ENCODE results near the gene CDYL. TPM values are rescaled to one million over a fixed set of nuclear protein-coding genes. Genes with fewer than 3 reads are reported as not detected.
"Not testable (repeated sequence)": the region's sequence is repeated elsewhere in the genome, so short reads cannot be mapped to it uniquely, and the experiment has no call there.

The CDYL gene
- total and polyA plus RNA-seq, 2 donors: 21.4 to 38.2 TPM

GRCh38 chr6:4979426-4979825 lies 203.2 kb downstream of the CDYL start:
- no peaks in the 10 kb centered on the region for H3K4me1 ChIP-seq (ENCODE audit: insufficient read depth)
- DNase-seq (ENCODE audit: extremely low spot score): no peak
- no peak overlapping the region for H3K27ac ChIP-seq (ENCODE audit: low read depth)
- no peaks in the 10 kb centered on the region for H3K36me3 ChIP-seq (ENCODE audit: insufficient read depth)
- H3K4me3 ChIP-seq (ENCODE audit: low read depth, low read length): no peak overlapping the region
- WGBS: 80% methylated on average over 3 of the region's 3 CpGs

- Histone ChIP-seq H3K4me3 (ENCODE audit: low read depth, low read length) (no peak overlapping the region), H3K4me1 (ENCODE audit: insufficient read depth) (no peaks in the 10 kb centered on the region), H3K27ac (ENCODE audit: low read depth) (no peak overlapping the region), H3K36me3 (ENCODE audit: insufficient read depth) (no peaks in the 10 kb centered on the region)
- DNase-seq (ENCODE audit: extremely low spot score): no peak
- WGBS: 51% methylated on average over 6 of the region's 6 CpGs
Observed at GRCh38 chr6:4981761-4982160, 205.6 kb downstream of the CDYL start.

- no peak for DNase-seq (ENCODE audit: extremely low spot score)
- Histone ChIP-seq H3K4me1 (ENCODE audit: insufficient read depth) (no peaks in the 10 kb centered on the region), H3K27ac (ENCODE audit: low read depth) (no peak overlapping the region), H3K36me3 (ENCODE audit: insufficient read depth) (no peaks in the 10 kb centered on the region), H3K4me3 (ENCODE audit: low read depth, low read length) (no peak overlapping the region)
- 84% methylated on average over 6 of the region's 6 CpGs for WGBS
Observed at GRCh38 chr6:4983322-4983721, 207.1 kb downstream of the CDYL start.

- H3K36me3 ChIP-seq (ENCODE audit: insufficient read depth): no peaks in the 10 kb centered on the region
- DNase-seq (ENCODE audit: extremely low spot score): no peak
- no peak overlapping the region for H3K27ac ChIP-seq (ENCODE audit: low read depth)
- H3K4me1 ChIP-seq (ENCODE audit: insufficient read depth): no peaks in the 10 kb centered on the region
- WGBS: 81% methylated on average over 3 of the region's 3 CpGs
- no peak overlapping the region for H3K4me3 ChIP-seq (ENCODE audit: low read depth, low read length)
Observed at GRCh38 chr6:4986999-4987398, 210.8 kb downstream of the CDYL start.

GRCh38 chr6:4987432-4987831 lies 211.2 kb downstream of the CDYL start:
- WGBS: 72% methylated on average over 4 of the region's 4 CpGs
- Histone ChIP-seq H3K4me1 (ENCODE audit: insufficient read depth) (no peaks in the 10 kb centered on the region), H3K36me3 (ENCODE audit: insufficient read depth) (no peaks in the 10 kb centered on the region), H3K4me3 (ENCODE audit: low read depth, low read length) (no peak overlapping the region), H3K27ac (ENCODE audit: low read depth) (no peak overlapping the region)
- no peak for DNase-seq (ENCODE audit: extremely low spot score)

GRCh38 chr6:4994741-4995140 lies 218.5 kb downstream of the CDYL start:
- WGBS: 93% methylated on average over 3 of the region's 3 CpGs
- no peaks in the 10 kb centered on the region for H3K4me1 ChIP-seq (ENCODE audit: insufficient read depth)
- no peak for DNase-seq (ENCODE audit: extremely low spot score)
- H3K36me3 ChIP-seq (ENCODE audit: insufficient read depth): peaks cover 5% of the 10 kb centered on the region
- no peak overlapping the region for H3K27ac ChIP-seq (ENCODE audit: low read depth)
- H3K4me3 ChIP-seq (ENCODE audit: low read depth, low read length): no peak overlapping the region

- Histone ChIP-seq H3K4me3 (ENCODE audit: low read depth, low read length) (no peak overlapping the region), H3K4me1 (ENCODE audit: insufficient read depth) (no peaks in the 10 kb centered on the region), H3K27ac (ENCODE audit: low read depth) (no peak overlapping the region), H3K36me3 (ENCODE audit: insufficient read depth) (peaks cover 7% of the 10 kb centered on the region)
- no peak for DNase-seq (ENCODE audit: extremely low spot score)
- 78% methylated on average over 6 of the region's 6 CpGs for WGBS
Observed at GRCh38 chr6:4997862-4998261, 221.7 kb downstream of the CDYL start.

- DNase-seq (ENCODE audit: extremely low spot score): no peak
- Histone ChIP-seq H3K4me3 (ENCODE audit: low read depth, low read length) (no peak overlapping the region), H3K27ac (ENCODE audit: low read depth) (no peak overlapping the region), H3K36me3 (ENCODE audit: insufficient read depth) (peaks cover 2% of the 10 kb centered on the region), H3K4me1 (ENCODE audit: insufficient read depth) (no peaks in the 10 kb centered on the region)
- WGBS: 44% methylated on average over 2 of the region's 2 CpGs
Observed at GRCh38 chr6:4999586-4999985, 223.4 kb downstream of the CDYL start.

- under 1% methylated on average over 64 of the region's 64 CpGs for WGBS
- Histone ChIP-seq H3K36me3 (ENCODE audit: insufficient read depth) (peaks cover 2% of the 10 kb centered on the region), H3K27ac (ENCODE audit: low read depth) (peak within 1 kb of the TSS; percentile 98), H3K4me3 (ENCODE audit: low read depth, low read length) (peak within 1 kb of the TSS; percentile 49), H3K4me1 (ENCODE audit: insufficient read depth) (no peaks in the 10 kb centered on the region)
- peak; percentile 90 for DNase-seq (ENCODE audit: extremely low spot score)
Observed at GRCh38 chr6:5003604-5004372, 227.6 kb downstream of the CDYL start, which contains the start of gene RPP40. RPP40 (minus strand) TSS chr6:5004037; CDS start chr6:5004002, 35 bp downstream.

GRCh38 chr6:5004373-5005037 lies 228.3 kb downstream of the CDYL start:
- Histone ChIP-seq H3K4me1 (ENCODE audit: insufficient read depth) (no peaks in the 10 kb centered on the region), H3K36me3 (ENCODE audit: insufficient read depth) (peaks cover 2% of the 10 kb centered on the region), H3K27ac (ENCODE audit: low read depth) (peak overlapping the region; percentile 98), H3K4me3 (ENCODE audit: low read depth, low read length) (peak overlapping the region; percentile 49)
- no peak for DNase-seq (ENCODE audit: extremely low spot score)
- WGBS: 45% methylated on average over 12 of the region's 12 CpGs

- H3K4me1 ChIP-seq (ENCODE audit: insufficient read depth); H3K27ac ChIP-seq (ENCODE audit: low read depth); H3K4me3 ChIP-seq (ENCODE audit: low read depth, low read length); DNase-seq (ENCODE audit: extremely low spot score); H3K36me3 ChIP-seq (ENCODE audit: insufficient read depth): not testable (repeated sequence)
- WGBS: 98% methylated on average over 5 of the region's 5 CpGs
Observed at GRCh38 chr6:5005038-5005433, 228.8 kb downstream of the CDYL start.

Other genes starting within 250 kb of the CDYL start
- 21.3 TPM for gene RPP40, start 227.6 kb downstream of the CDYL start, total RNA-seq
- 10.4 TPM for gene RPP40, start 227.6 kb downstream of the CDYL start, polyA plus RNA-seq